GM21723 (cell line): ENCODE results near the gene MICALL2.
"Not testable (repeated sequence)": the region's sequence is repeated elsewhere in the genome, so short reads cannot be mapped to it uniquely, and the experiment has no call there.

Source experiments
- ATAC-seq: cut with Tn5 transposase; IDR thresholded peaks from one replicate; pipeline ENCODE4 v1.9.1; 2021; ENCODE audit warnings: mild to moderate bottlenecking, moderate library complexity; ENCODE audit not compliant: unreplicated experiment

Gene MICALL2

DNA sequence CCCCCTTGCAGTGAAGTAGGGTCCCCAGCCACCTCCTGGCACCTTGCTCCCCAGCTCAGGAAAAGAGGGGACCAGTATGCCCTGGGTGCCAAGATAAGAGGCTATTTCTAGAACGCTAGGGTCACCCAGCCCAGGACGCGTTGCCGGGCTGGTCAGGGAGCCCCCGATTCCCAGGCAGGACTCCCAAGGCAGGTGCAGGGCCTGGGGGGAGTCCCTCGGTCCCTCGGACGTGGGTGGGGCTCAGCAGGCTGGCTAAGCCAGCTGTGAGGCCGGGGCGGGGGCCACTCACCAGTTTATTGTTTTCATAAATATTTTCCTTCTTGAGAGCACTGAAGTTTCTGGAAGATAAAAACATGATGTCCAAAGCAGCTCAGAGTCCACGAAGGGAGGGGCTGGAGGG lies 9.3 kb downstream of the MICALL2 start:
- no peak for ATAC-seq

DNA sequence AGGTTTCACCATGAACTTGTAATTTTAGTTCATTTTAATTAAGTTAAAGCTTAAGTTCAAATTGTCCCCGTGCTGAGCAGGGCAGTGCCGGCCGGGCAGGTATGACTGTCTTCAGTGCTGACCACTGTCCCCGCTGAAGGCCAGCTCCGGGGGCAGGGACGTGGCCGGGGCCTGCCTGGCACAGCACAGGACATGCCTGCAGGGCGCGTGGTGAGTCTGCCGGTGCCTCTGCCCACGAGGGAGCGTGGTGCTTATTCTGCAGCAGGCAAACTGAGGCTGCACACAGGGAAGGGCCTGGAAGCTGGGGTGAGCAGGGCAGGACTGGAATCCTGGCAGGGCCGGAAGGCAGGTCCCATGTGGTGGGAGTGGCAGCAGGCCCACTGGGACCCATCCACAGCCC lies 9.8 kb downstream of the MICALL2 start:
- ATAC-seq, result no peak

DNA sequence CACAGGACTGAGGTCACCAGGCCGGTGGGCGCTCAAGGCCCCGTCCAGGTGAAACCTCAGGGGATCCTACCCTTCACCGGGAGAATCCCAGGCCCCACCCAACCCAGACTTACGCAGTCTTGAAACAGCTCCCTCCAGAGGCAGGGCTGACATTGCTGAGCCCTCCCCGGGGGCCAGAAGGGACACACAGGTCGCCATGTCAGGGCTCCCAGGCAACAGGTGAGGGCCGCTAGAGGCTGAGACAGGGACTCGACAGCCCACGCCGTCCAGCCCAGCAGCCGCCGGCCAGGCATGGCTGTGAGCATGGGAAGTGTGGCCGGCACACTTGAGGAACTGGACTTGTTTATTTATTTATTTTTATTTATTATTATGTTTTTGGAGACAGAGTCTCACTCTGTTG lies 10.3 kb downstream of the MICALL2 start:
- no peak for ATAC-seq

DNA sequence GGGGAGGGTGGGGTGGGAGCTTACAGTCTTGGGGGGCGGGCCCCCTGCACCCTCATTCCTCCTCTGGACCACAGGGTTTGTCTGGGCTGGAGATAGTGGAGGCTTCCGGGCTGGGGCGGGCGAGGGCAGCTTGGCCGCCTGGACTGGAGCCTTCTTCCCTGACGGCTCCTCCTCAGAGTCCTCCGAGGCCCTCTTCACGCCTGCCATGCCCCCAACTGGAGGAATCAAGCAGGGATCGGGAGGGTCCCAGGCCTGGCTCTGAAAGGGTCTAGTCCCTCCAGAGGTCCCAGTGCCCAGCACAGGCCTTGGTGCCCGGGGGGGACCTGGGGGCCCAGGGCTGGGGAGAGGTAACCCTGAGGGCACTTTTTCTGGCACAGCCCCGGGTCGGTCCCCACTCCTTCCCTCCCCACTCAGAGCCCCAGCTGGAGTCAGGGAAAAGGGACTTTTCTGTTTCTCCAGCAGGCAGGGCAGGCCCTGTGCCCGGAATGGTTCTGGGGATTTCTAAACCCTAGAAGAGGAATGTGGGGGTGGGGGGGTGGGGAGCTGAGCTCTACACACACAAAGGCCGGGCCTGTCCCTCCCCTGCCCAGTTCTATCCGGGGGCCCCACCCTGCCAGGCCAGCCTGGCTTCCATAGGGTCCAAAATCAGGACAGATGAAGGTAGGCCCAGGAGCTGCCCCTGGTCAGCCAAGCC lies 11.6 kb downstream of the MICALL2 start:
- ATAC-seq, result no peak

DNA sequence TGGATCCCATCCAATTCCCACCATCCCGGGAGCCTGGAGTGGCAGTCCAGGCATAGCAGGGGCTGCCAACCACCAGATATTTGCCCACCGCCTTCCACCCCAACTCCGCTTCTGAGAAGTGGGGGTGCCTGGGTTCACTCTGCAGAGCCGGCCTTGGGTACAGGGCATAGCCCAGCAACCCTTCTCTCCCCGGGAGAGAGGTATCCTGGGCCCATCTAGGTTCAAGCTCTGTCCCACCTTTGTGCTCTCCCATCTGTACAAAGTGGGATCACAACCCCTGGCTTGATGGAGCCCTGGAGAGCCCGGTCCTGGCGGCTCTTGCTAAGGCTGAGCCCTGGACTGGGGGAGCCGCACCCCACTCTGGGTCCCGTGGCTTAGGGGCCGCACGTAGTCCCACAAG lies 12.2 kb downstream of the MICALL2 start:
- ATAC-seq, result no peak

DNA sequence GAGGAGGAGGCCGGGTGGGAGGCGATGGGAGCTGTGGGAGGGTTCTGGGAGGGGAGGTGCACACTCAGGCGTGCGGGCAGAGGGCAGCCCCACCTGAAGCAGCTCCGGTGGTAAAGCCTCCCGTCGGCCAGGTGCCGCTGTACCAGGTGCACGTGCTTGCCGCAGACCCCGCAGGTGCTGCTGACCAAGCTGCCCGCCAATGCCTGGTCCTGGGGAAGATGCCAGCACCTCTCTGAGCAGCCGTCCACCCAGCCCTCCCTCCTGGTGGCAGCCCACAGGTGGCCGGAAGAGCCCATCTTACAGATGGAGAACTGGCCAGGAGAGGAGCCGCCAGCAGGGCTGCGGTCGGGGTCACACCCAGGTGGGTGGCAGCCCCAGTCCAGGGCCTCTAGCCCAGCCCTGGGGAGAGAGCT lies 12.6 kb downstream of the MICALL2 start:
- no peak for ATAC-seq

DNA sequence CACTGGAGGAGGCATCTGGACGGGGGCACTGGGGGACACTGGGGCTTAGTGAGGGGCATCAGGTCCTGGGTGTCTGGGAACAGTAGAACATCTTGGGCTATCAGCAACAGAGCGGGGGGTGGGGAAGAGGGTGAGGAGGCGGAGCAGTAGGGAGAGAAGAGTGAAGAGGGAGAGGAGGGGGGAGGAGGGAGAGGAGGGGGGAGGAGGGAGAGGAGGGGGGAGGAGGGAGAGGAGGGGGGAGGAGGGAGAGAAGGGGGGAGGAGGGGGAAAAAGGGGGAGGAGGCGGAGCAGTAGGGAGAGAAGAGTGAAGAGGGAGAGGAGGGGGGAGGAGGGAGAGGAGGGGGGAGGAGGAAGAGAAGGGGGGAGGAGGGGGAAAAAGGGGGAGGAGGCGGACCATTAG lies 13.2 kb downstream of the MICALL2 start:
- ATAC-seq, result not testable (repeated sequence)

DNA sequence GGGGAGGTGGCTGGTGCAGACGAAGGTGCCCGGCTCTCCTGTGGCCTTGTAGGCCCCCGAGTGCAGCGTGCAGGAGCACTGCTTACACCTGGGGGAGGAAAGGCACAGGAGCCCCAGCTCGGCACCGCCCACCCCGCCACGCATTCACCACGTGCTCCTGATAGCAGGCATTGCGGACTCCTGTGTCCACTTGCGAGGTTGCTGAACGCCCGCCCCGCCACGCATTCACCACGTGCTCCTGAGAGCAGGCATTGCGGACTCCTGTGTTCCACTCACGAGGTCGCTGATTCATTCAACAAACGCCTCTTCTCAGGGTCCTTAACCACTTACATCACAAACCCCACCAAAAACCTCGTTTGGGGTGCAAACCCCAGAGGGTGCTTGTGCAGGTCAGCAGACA lies 13.9 kb downstream of the MICALL2 start:
- no peak for ATAC-seq

DNA sequence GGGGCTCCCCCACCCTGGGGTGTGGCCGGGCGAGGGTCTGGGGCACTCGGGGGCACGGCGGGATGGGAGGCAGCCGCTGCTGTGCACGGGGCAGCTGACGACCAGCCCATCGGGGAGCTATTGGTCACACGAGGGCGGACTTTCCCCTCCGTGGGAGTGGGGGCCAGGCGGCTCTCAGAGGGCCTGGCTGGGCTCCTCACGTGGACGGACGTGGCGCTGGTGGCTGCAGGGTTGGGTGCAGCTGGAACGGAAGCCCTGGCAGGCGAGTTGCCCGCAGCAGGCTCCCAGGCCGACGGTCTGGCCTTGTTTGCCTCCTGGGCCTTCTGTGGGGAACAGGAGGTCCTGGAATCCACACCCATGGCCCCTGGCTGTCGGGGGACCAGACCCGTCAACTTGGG lies 14.3 kb downstream of the MICALL2 start:
- ATAC-seq, result no peak

DNA sequence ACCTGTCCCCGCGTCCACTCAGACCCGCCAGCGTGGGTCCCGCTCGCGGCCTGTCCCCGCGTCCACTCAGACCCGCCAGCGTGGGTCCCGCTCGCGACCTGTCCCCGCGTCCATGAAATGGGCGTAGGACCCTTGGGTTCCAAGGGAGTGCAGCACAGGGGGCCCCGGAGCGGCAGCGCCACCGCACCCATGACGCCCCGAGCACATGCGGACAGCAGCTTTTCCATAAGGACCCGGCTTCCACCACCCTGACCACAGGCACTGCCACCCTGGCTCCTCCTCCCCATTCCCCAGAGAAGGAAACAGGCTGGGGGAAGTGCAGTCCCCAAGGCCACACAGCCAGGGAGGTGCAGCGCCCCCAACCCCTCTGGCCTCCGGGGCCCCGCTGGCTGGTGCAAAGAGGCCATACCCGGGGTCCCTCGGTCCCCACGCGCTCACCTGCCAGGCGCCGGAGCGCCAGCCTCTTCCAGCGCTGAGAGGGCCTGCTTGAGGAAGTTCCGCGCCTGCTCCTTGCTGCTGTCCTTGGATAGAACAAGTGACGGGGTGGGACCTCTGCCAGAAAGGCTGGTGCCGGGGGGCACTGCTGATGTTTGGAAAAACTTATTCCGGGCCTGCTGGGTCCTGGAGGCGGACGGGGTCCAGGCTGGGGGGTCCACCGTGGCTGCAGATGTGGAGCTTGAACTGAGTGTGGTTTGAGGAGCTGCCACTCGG lies 14.9 kb downstream of the MICALL2 start:
- ATAC-seq, result no peak

DNA sequence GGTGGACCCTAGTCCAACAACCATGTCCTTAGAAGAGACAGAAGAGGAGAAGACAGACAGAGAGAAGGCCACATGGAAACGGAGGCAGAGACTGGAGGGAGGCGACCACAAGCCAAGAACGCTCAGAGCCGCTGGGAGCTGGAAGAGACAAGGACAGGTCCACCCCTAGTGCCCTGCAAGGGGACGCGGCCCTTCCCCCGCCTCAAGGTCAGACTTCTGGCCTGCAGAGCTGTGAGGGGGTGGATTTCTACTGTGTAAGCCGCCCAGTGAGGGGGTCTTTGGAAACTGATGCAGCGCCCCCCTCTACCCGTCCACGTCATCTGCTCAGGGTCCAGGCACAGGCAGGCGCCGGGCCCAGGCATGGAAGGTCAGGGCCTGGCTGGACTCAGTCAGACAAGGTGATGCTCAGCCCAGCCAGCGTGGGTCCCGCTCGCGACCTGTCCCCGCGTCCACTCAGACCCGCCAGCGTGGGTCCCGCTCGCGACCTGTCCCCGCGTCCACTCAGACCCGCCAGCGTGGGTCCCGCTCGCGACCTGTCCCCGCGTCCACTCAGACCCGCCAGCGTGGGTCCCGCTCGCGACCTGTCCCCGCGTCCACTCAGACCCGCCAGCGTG lies 15.6 kb downstream of the MICALL2 start:
- ATAC-seq, result not testable (repeated sequence)

DNA sequence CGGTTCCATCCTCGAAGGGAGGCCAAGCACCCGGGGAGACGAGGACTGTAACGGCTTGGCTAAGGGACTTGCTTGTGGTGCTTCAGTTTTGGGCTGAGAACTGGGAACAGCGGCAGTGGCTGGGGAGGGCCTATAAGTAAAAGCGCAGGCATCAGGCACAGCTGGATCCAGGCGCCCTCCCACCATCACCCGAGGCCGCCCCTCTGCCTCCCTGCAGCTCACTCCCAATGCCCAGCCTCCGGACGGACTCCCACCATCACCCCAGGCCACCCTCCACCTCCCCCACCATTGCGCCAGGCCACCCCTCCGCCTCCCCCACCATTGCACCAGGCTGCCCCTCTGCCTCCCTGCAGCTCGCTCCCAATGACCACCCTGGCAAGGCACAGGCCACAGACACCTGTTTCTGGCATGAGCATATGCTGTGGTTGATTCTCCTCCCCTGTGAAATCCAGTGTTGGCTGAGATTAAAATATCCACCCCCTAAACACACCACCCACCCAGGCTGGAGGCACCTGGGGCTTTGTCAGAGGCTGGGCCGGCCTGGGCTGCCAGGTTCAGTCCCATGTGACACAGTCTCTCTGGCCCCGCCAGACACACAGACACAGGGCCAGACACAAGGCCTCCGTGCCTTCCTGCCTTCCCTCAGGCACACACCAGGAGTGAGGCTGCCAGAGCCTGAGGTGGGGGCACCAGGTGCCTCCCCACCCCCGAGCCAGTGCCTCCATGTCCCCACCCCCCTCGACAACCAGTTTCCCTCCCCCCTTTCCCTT lies 16.7 kb downstream of the MICALL2 start:
- ATAC-seq, result no peak

DNA sequence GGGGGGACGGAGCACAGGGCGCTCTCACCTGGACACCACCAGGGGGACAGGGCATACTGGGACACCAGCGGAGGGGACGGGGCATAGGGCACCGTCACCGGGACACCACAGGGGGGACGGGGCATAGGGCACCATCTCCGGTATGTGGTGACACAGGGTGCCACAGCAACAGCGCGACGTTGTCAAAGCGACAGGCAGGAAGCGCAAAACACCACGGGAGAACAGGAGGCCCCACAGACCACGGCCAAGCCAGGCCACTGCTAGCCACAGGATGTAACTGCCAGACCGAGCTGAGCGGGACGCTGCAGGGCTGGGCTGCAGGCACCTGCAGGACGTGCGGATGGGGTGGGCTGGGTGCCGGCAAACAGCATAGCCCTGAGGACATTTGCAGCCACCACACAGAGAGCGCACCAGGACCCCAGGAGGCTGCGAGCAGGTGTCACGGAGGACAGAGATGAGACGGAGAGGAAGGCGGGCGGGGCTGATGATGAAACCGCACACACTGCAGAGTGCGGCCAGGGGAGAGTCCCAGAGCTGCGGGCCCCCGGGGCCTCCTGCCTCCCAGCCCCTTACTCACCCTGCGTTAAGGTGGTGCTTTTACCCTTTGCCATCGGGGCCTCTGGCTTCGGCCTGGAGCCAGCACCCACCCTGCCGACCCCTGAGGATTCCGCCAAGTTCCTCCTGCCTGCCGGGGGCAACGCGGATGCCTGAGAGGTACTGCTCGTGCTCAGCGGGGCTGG lies 17.5 kb downstream of the MICALL2 start:
- no peak for ATAC-seq

DNA sequence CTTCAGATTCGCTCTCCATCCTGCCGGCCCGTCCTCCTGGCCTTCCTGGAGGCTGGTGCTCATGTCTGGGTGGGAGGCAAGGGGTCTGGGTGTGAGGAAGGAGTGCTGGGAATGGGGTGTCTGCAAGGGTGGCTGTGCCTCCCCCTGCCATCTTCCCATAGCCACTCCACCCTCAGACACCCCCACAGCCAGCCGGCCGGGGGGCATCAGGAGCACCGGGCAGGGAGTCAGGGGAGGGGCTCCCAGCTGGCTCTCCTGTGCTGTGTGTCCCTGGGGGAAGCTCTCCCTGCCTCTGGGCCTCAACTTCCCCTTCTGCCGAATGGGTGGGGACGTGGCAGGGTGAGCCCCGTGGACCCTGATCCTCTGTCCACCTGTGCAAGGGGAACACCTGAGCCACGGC lies 18.6 kb downstream of the MICALL2 start:
- no peak for ATAC-seq

DNA sequence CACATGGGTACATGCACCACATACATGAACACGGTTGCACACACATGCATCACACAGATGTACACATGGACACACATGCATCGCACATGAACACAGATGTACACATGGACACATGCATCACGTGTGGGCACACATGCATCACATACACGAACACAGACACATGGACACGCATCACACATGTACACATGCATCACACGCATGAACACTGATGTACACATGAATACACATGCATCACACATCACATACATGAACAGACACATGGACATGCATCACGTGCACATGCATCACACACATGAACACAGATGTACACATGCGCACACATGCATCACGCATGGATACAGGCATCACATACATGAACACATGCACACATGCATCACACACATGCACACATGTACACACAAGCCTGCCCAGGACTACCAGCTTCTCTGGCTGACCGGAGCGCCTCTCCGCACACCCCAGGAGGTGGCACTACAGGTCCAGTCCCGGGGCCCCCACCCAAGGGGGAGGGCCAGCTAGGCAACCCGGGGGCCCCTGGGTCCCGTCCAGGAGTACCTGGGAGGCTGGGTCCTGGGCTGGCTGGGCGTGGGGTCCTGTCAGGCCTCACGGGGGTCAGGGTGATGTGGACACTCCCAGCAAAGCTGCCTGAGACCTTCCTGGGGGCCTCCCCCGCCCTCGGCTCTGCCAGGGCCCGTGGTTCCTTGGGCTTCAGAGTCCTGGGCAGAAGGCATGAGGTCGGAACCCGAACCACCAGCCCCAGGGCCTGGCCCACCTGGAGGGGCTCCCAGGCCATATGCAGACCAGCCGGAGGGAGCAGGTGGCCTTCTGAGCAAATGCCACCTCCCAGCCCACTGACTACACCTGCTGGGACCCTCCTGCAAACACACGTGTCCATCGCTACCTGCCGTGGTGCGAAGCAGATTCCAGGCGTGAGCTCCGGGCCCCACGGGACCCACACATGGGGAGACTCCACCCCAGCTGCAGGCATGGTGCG lies 19.6 kb downstream of the MICALL2 start:
- ATAC-seq, result no peak

DNA sequence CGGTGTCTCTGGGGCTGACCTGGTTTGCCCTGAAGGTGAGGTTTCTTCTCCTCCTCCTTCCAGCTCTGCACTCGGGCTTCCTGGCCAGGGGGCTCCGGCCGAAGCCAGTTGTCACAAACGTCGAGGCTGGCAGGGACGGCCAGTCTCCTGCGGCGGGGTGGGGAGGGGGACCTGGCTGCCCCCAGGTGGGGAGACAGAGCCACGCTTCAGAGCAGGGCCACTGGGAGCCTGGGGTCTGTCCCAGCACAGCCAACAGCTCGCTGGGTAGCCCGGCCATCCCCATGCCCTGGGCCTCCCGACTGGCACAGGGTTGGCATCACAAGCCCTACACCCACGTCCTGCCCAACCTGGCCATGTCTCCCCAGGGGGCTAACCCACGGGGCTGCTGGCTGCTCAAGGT lies 20.4 kb downstream of the MICALL2 start:
- no peak for ATAC-seq

DNA sequence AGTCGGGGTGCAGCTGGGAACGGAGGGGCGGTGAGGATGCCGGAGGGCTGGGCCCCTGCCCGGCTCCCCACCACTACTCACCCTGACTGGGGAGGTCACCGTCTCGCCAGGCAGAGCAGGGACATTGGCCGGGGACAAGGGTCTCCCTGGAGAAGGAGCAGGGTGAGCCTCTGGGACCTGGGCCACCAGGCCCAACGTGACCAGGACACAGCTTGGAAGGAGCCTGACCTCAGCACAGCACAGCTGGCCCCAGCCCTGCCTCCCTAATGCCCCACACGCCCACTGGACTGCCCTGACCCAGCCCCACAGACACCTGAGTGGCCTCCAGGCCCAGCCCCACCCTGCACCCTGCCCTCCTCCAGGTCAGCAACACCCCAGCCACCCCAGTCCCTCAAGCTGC lies 21.1 kb downstream of the MICALL2 start:
- ATAC-seq, result no peak

DNA sequence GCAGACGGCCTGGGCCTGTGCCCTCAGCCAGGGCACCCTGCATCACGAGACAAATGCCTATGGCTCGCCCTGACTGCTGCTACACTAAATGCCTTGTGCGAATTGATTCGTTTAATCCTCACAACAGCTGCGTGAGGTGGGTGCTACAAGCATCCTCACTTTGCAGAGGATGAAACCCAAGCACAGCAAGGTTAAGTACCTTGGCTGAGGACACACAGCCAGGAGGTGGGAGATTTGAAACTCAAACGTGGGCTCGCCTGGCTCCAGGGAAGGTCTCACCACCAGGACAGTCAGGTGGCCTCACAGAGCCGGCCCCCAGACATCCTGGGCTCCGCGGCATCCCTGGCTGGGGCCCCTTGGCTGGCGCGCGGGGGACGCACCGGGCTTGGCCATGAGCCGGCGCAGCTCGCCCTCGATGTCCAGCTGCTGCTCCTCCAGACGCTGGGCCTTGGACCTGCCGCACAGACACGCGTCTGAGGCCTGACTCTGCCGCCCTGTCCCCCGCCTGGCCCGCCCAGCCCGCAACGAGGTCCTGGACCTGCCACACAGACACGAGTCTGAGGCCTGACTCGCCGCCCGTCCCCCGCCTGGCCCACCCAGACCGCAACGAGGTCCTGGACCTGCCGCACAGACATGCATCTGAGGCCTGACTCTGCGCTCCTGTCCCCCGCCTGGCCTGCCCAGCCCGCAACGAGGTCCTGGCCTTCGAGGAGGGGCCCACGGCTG lies 22.0 kb downstream of the MICALL2 start:
- ATAC-seq, result no peak

DNA sequence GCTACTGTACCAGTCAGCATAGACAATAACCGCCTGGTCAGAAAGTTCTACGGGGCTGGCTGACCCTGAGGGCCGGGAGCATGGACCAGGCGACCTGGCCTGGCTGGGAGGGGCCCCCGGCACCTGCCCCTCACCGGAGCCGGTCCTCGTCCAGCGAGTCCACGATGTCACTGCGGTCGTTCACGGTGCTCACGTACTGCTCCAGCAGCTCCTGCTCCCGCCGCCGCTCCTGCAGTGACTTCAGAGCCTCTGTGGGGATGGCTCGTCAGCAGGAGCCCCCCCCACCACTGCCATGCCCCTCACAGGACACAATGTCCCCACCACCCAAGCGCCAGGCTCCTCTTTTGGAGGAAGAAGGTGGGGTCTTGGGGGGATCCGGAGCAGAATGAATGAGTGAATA lies 22.7 kb downstream of the MICALL2 start:
- no peak for ATAC-seq
